Left renal pelvis (tissue), 4 donors: ENCODE measurements around the gene VIPAS39. TPM values are rescaled to one million over a fixed set of nuclear protein-coding genes. Genes with fewer than 3 reads are reported as not detected.

Source experiments
- DNase-seq, 4 donors: peaks; one replicate each; pipeline ENCODE4 v3.0.0-alpha.2; 2013; ENCODE audit warnings: low read depth in 4 of 4, low spot score in 3 of 4
- polyA plus RNA-seq, 4 donors: library from polyadenylated mRNA; unstranded; fragments of 120-200 nt; gene quantifications; one replicate each; pipeline ENCODE4 v1.2.1, GENCODE V29; 2013; ENCODE audit not compliant: insufficient read length in 4 of 4

The VIPAS39 gene
- polyA plus RNA-seq, result 10 to 100 TPM; 25.0 to 34.6 (median 30.6) TPM

- peak; percentile 97 to 99 (median 98) for DNase-seq
Observed at GRCh38 chr14:77457522-77458248, at the start of gene VIPAS39, which contains the start of gene AHSA1. Gene VIPAS39, minus strand, starts transcription at chr14:77457601. Its CDS starts 3,499 bp downstream, at chr14:77454102. Gene AHSA1, plus strand, starts transcription at chr14:77458093. Its CDS starts 97 bp downstream, at chr14:77458190.

- no peak for DNase-seq
Observed at GRCh38 chr14:77505031-77505430, 47.6 kb upstream of the VIPAS39 start.

- DNase-seq, result no peak
Observed at GRCh38 chr14:77503138-77503537, 45.7 kb upstream of the VIPAS39 start.

- DNase-seq, result no peak
Observed at GRCh38 chr14:77502109-77502782, 44.8 kb upstream of the VIPAS39 start.

GRCh38 chr14:77498984-77499527, 41.7 kb upstream of the VIPAS39 start:
- DNase-seq, result no peak

- no peak for DNase-seq
Observed at GRCh38 chr14:77498120-77498979, 40.9 kb upstream of the VIPAS39 start, which contains the start of gene ISM2. Gene ISM2, minus strand, starts transcription at chr14:77498816. Its CDS starts 23 bp downstream, at chr14:77498793.

GRCh38 chr14:77495334-77495733, 37.9 kb upstream of the VIPAS39 start:
- DNase-seq, result no peak

GRCh38 chr14:77491056-77491455, 33.7 kb upstream of the VIPAS39 start:
- DNase-seq, result no peak

- DNase-seq, result no peak
Observed at GRCh38 chr14:77490347-77490986, 33.1 kb upstream of the VIPAS39 start.

- DNase-seq, result no peak
Observed at GRCh38 chr14:77489041-77489440, 31.6 kb upstream of the VIPAS39 start.

- DNase-seq, result no peak
Observed at GRCh38 chr14:77488558-77488957, 31.2 kb upstream of the VIPAS39 start.

- DNase-seq, result no peak
Observed at GRCh38 chr14:77485901-77486678, 28.7 kb upstream of the VIPAS39 start.

- no peak for DNase-seq
Observed at GRCh38 chr14:77485256-77485655, 27.9 kb upstream of the VIPAS39 start.

GRCh38 chr14:77482422-77482821, 25.0 kb upstream of the VIPAS39 start:
- DNase-seq, result no peak

- DNase-seq, result no peak
Observed at GRCh38 chr14:77478796-77479195, 21.4 kb upstream of the VIPAS39 start.

GRCh38 chr14:77478029-77478428, 20.6 kb upstream of the VIPAS39 start:
- no peak for DNase-seq

- no peak for DNase-seq
Observed at GRCh38 chr14:77475432-77476115, 18.2 kb upstream of the VIPAS39 start.

- DNase-seq, result no peak
Observed at GRCh38 chr14:77474479-77475177, 17.2 kb upstream of the VIPAS39 start.
